HEK293T (cell line): ENCODE measurements around the gene LTBP1.

Experiments
- ARNT ChIP-seq: fragments of 450-650 bp; IDR thresholded peaks from 2 replicates; pipeline ENCODE4 v1.6.1; 2017; ENCODE audit warnings: mild to moderate bottlenecking
- BHLHE40 ChIP-seq: fragments of 450-650 bp; IDR thresholded peaks from 2 replicates; pipeline ENCODE4 v1.6.1; 2016; ENCODE audit warnings: mild to moderate bottlenecking, moderate library complexity, borderline replicate concordance
- CTBP1 ChIP-seq: fragments of 450-650 bp; IDR thresholded peaks from 2 replicates; pipeline ENCODE4 v1.6.1; 2016; ENCODE audit warnings: borderline replicate concordance
- FOXA1 ChIP-seq: fragments of 450-650 bp; IDR thresholded peaks from 2 replicates; pipeline ENCODE4 v1.6.1; 2016; ENCODE audit warnings: mild to moderate bottlenecking
- FOXK2 ChIP-seq: fragments of 450-650 bp; IDR thresholded peaks from 2 replicates; pipeline ENCODE4 v1.6.1; 2016; ENCODE audit warnings: mild to moderate bottlenecking
- FOXM1 ChIP-seq: fragments of 450-650 bp; IDR thresholded peaks from 2 replicates; pipeline ENCODE4 v1.6.1; 2017; ENCODE audit warnings: mild to moderate bottlenecking, borderline replicate concordance
- HDGF ChIP-seq: fragments of 450-650 bp; IDR thresholded peaks from 2 replicates; pipeline ENCODE4 v1.6.1; 2017; ENCODE audit warnings: antibody characterized with exemption, borderline replicate concordance
- NFRKB ChIP-seq: fragments of 450-650 bp; IDR thresholded peaks from 2 replicates; pipeline ENCODE4 v1.6.1; 2016; ENCODE audit warnings: mild to moderate bottlenecking, moderate library complexity
- SP1 ChIP-seq: fragments of 450-650 bp; IDR thresholded peaks from 2 replicates; pipeline ENCODE4 v1.6.1; 2017
- SUZ12 ChIP-seq: fragments of 450-650 bp; IDR thresholded peaks from 2 replicates; pipeline ENCODE4 v1.6.1; 2016; ENCODE audit warnings: mild to moderate bottlenecking
- ZNF384 ChIP-seq: fragments of 450-650 bp; IDR thresholded peaks from 2 replicates; pipeline ENCODE4 v1.6.1; 2016

DNA sequence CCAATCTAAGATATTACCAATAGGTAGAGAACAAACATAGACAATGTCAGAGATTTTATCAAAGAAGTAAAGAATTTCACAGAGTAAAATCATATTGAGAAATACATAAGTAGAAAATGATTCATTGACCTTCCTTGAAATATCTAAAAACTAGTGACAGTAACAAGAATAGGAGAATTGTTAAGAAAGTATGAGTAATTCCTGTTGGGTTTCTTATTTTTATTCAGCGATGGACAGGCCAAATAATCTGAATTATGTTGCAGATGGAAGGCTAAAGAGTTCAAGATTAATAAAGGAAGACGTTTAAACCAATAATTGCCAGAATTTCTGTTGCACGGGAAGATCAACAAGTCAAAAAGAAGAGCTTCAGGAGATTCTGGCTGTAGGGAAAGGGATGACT is 366.3 kb downstream of the LTBP1 start:
- no peak for TF ChIP-seq SP1
- no peak for TF ChIP-seq FOXK2
- no peak for TF ChIP-seq FOXM1
- no peak for TF ChIP-seq ZNF384
- no peak for TF ChIP-seq ARNT
- TF ChIP-seq SUZ12: no peak
- no peak for TF ChIP-seq FOXA1
- no peak for TF ChIP-seq BHLHE40
- no peak for TF ChIP-seq CTBP1
- TF ChIP-seq HDGF: no peak
- TF ChIP-seq NFRKB: no peak
